Suppressor macrophage treated with lipopolysaccharide for 4 hours (primary cell): ENCODE results near the gene DENND11.
"Not testable (repeated sequence)": the region's sequence is repeated elsewhere in the genome, so short reads cannot be mapped to it uniquely, and the experiment has no call there.

Experiments
- DNase-seq: peaks from one replicate; pipeline ENCODE4 v3.0.0-alpha.2; 2020

The DENND11 gene

GRCh38 chr7:141706239-141707064 lies 4.5 kb upstream of the DENND11 start:
- DNase-seq, result no peak

- DNase-seq, result no peak
Observed at GRCh38 chr7:141704741-141705140, 2.8 kb upstream of the DENND11 start.

DNA sequence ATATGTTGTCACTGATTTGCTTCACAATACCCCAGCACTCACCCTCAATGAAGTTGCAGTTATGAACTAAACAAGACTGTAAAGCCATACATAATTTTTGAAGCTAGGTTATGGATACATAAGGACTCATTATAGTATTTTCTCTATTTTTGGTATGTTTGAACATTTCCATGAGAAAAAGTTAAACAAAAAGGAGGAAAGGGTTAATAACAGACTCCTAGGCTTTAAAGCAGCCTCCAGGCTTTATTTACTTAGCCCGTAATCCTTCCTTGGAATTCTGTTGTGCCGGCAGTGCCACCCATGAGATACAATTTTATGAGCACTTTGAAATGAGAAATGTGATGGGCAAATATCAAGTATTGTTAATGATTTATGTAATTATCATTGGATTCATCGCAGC lies 2.1 kb upstream of the DENND11 start:
- no peak for DNase-seq

DNA sequence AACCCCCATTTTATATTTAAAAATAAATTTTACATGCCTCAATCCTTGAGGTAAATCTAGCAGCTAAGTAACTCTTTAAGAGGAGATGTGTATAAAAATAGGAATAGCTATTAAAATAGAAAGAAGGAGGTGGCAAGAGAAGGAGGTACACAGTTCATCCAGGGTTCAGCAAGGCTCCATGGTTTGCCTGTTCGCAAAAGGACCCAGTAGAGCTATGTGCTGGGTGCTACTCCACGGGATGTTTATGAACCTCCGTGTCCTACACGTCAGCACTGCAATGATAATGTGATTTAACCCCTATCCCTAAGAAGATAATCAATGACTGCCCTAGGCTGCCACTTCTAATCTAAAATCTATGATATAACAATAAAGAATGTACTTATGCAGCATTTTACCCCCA lies 926 bp upstream of the DENND11 start:
- DNase-seq, result no peak

- peak; percentile 43 for DNase-seq
Observed at GRCh38 chr7:141701489-141702046, 398 bp downstream of the DENND11 start.

- peak; percentile 19 for DNase-seq
Observed at GRCh38 chr7:141700848-141701371, 1.1 kb downstream of the DENND11 start.

DNA sequence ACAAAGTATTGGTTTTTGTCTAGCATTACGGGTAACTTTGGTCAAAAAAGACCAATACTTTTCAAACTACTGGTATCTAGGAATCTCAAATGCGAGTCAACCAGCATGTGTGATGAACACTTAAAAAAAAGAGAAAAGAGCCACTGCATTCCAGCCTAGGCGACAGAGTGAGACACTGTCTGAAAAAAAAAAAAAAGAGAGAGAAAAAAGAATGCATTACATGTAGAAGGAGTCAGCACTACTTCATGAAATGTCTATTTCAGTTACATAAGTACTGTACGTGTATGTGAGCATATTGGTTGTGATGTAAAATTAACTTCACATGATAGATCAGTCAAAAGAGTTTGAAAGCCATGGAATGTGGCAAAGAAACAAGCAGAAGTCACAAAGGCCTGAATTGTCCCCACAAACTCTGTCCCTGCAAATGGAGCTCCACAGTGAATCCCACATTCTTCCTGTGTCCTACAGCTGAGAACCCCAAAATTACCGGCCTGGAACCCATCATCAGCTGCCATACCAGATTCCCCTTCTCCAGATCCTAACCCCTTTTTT lies 1.6 kb downstream of the DENND11 start:
- DNase-seq, result no peak

DNA sequence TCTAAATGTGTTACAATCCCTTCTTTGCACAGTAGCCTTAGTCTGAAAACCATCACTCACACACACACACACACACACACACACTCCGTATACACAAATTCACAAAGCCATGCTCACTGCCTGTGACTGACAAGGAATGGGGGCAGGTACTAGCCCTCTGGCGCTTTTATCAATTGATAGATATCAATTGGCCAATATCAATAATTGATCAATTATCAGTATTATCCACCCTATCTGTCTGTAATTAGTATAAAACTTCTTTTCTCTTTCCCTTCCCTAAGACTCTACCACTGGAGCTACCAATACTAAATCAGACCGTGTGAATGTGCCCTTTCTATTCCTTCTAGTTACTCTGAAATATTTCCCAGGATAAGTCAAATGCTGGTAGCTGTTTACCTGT lies 2.1 kb downstream of the DENND11 start:
- DNase-seq, result no peak

DNA sequence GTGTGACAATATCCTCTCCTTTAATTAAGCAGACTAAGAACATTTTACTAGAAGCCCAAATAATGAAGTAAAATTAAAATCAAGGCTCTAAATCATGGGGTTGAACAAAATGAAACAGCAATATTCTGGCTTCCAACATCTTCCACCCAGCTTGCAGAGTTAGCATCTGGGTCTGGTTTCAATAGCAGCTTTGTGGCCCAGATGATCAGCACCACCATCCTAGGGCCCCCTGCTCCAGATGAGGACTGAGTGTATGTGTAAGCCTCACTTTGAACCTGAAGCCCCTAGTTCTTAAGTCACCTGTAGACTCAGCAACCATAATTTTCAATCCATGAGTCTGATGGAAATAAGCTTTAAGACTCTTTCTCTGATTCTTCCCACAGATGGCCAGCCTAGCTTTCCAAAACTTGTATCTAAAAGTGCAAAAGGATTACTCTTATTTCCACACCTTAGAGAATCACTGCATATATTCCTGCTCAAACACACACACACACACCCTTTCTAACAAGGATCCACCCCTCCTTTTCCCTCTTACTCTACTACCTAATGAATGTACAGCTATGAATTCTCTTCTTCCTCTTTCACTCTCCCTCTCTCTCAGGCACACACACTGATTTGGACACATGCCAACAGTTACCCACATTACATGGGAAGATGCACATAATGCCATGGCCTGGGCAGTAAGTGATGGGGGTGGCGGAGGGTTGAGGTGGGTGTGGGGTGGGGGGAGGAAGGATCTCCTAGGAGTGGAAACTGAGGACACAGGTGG lies 3.5 kb downstream of the DENND11 start:
- peak; percentile 59 for DNase-seq

DNA sequence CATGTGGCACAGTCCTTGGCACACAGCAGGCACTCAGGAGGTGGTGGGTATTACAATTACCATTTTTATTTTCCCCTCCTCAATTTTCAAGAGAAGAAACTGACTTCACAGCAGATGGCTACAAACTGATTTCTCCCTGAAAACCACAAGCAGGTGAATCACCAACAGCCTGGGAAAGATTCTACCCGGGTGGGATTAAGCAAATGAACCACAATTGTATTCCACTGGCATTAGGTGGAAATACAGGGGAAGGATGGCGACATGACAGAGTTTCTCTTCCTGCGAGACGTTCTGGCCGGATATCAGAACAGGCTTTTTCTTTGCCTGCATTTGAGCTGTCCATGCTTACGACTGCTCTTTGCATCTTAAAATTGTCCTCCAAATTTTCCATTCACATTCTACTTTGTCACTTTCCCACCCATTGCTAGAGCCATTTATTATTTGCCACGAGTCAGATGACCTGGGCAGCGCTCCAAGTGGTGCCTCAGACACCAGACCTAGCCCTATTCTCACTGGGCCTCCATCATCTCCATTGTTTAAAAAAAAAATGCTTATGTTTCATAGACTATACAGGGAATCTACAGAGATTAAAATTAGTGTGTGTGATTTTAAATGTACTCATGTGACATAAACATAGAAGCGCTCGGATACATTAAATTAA lies 4.6 kb downstream of the DENND11 start:
- DNase-seq, result no peak

GRCh38 chr7:141696348-141696747 lies 5.6 kb downstream of the DENND11 start:
- DNase-seq, result peak; percentile 31

GRCh38 chr7:141695803-141696289 lies 6.1 kb downstream of the DENND11 start:
- no peak for DNase-seq

GRCh38 chr7:141693082-141693481 lies 8.9 kb downstream of the DENND11 start:
- DNase-seq, result no peak

DNA sequence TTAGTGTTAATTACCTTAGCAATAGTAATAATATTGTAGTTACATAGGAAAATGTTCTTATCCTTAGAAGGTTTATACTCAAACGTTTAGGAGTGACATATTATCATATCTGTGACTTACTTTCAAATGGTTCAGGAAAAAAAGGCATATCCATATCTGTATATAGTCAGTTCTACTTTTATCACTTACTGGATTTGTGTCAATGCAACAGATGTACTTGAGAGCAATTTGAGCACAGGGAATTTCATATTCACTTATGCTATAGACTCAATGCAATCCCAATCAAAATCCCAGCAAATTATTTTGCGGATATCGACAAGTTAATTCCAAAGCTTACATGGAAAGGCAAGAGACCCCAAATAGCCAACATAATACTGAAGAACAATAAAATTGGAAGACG lies 10.0 kb downstream of the DENND11 start:
- DNase-seq, result no peak

DNA sequence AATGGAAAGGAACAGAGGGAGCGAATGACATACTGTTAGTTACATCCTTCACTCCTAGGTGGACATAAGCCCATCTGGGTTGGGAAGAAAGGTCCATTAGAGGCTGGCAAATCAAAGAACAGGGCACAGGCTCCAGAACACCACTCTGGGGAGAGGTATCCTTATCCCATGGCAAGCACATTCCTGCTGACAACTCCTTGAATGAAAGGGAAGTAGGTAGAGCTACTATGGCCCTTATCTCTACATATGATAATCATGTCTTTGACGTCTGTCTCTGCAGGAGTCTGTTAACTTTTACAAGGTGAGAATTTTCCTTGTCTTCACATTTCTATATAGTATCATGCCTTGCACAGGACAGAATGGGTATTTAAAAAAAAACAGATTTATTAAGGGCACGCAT lies 10.4 kb downstream of the DENND11 start:
- no peak for DNase-seq

- DNase-seq, result not testable (repeated sequence)
Observed at GRCh38 chr7:141689072-141689825, 12.7 kb downstream of the DENND11 start.

DNA sequence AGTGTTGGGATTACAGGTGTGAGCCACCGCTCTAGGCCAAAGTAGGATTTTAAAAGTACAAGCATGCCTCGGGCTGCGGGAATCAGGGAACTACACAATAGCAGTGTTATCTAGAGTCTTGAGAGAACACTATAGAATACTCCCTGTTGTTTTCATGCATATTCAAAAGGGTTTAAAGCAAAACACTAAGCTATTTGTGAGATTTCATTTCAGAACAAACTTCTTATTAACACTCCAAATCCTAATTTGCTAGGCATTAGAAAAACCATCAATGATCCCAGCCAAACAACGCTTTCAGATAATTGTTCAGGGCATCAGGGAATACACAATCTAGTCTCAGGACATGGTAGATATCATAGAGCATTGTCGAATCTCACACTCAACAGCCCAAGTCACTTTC lies 13.9 kb downstream of the DENND11 start:
- DNase-seq, result no peak

GRCh38 chr7:141686670-141687069 lies 15.3 kb downstream of the DENND11 start:
- DNase-seq, result no peak

DNA sequence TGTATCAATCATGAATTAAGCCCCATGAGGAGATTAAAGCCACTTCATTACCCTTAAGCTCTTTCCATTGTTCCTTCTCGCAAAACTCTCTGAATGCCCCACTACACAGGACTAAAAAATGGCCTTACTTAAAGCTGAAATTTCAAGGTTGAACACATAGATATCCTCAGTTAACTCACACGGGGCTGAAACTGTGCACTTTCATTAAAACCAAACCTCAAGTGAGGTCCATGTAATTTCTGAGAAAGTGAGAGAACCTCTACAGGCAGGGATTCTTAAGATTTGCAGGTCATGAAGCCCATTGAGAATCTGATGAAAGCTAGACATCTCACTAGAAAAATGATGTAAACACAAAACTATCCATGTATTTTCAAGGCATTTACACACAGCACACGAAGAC lies 15.9 kb downstream of the DENND11 start:
- DNase-seq, result no peak

DNA sequence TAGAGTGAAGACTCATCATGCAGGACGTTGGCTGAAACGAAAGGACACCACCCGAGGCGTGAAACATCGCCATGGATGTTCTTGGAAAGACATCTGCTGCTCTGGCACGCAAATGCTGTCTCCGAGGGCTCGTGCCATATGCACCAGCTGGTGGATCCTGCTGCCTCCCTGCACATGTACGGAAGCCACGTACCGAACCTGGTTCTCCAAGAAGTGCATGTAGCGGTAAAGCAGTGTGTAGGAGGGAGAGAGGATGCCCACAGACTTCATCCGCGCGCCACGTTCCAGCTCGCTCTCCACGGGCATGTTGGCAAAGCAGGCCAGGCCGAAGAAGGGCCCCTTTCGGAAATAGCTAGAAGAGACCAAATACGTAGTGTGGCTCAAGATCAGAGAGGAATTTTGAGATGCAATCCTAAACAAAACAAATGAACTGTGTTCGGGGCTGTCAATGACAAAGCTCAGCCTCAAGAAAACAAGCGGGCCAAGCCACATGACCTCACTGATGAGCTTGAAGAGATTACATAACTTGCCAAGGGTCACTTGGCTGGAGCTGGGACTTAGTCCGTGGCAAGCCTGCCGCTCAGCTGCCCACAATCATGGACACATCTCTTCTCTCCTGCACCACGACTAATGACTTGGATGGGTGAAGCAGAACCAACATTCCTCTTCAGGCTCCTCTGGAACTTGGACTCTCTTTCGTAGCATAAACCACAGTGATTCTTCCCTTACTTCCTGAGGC lies 16.5 kb downstream of the DENND11 start:
- DNase-seq, result no peak

- DNase-seq, result no peak
Observed at GRCh38 chr7:141679014-141679413, 23.0 kb downstream of the DENND11 start.
